Measurements from ENCODE around the gene TEKT2. TPM values are rescaled to one million over a fixed set of nuclear protein-coding genes. Genes with fewer than 3 reads are reported as not detected.

TEKT2 gene
- polyA plus RNA-seq, 2 of the 4 experiments (the other 2 are of a cell fraction), result 0.08 TPM; not detected in 1

GRCh38 chr1:36092798-36093185 is 8.9 kb downstream of the TEKT2 start:
- FAIRE-seq (no peak), DNase-seq (ENCODE audit: low read depth in 1 of 2, low spot score in 1 of 2) (no peak), ATAC-seq (no peak)
- H3K9me3 ChIP-seq, result no peaks in the 10 kb centered on the region
- H3K4me3 ChIP-seq, result no peak overlapping the region
- 98% methylated on average over 7 of the region's 9 CpGs for WGBS (ENCODE audit: missing lambda C conversion rate)
- peaks cover 6% of the 10 kb centered on the region for H3K4me1 ChIP-seq
- POLR2A ChIA-PET, result no interaction called here
- CTCF ChIA-PET, result interaction anchor here (1.2 to 1.8 kb wide), 2 partner anchors 41 to 193 kb away, joined by 3 to 9 read pairs; no protein-coding TSS in a partner anchor
- H3K27ac ChIP-seq, result no peak overlapping the region
- TF ChIP-seq CBX2 (IDR thresholded peaks at IDR 0.05; ENCODE audit: borderline replicate concordance, low read depth), result no peak
- TF ChIP-seq, protein P1, sequence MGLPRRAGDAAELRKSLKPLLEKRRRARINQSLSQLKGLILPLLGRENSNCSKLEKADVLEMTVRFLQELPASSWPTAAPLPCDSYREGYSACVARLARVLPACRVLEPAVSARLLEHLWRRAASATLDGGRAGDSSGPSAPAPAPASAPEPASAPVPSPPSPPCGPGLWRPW (IDR thresholded peaks at IDR 0.05), result no peak
- no peak for TF ChIP-seq EHMT2 (IDR thresholded peaks at IDR 0.05; ENCODE audit: low read depth)
- TF ChIP-seq CHD2 (IDR thresholded peaks at IDR 0.05; ENCODE audit: low read length, partially characterized antibody), result no peak
- TF ChIP-seq ESRRA (IDR thresholded peaks at IDR 0.05; ENCODE audit: borderline replicate concordance, low read length), result no peak
- TF ChIP-seq EP300 (IDR thresholded peaks at IDR 0.05), result no peak
- no peak for TF ChIP-seq TFCP2L1 (CRISPR knock-in tag; IDR thresholded peaks at IDR 0.05)
- TF ChIP-seq HOXB13 (CRISPR knock-in tag; IDR thresholded peaks at IDR 0.05; ENCODE audit: low read depth), result no peak
- TF ChIP-seq SMC3 (IDR thresholded peaks at IDR 0.05), result no peak
- TF ChIP-seq RCOR1 (IDR thresholded peaks at IDR 0.05; ENCODE audit: low read depth, low read length), result no peak
- TF ChIP-seq BHLHE40 (IDR thresholded peaks at IDR 0.05; ENCODE audit: low read depth, low read length), result no peak
- no peak for TF ChIP-seq ZSCAN20 (CRISPR knock-in tag; IDR thresholded peaks at IDR 0.05)
- no peak for TF ChIP-seq HDAC2 (IDR thresholded peaks at IDR 0.05)
- TF ChIP-seq JUNB (IDR thresholded peaks at IDR 0.05), result no peak
- no peak for TF ChIP-seq ZC3H11A (IDR thresholded peaks at IDR 0.05)
- no peak for TF ChIP-seq NFE2L2 (conservative IDR thresholded peaks at IDR 0.05; ENCODE audit: low read length)
- TF ChIP-seq EHF (CRISPR knock-in tag; IDR thresholded peaks at IDR 0.05), result no peak
- H3K4me2 ChIP-seq, result no peak overlapping the region

GRCh38 chr1:36093226-36093625 is 9.3 kb downstream of the TEKT2 start:
- H3K4me1 ChIP-seq, result peaks cover 6% of the 10 kb centered on the region
- WGBS (ENCODE audit: missing lambda C conversion rate), result 92% methylated on average over 3 of the region's 7 CpGs
- no peak for TF ChIP-seq PHF8 (IDR thresholded peaks at IDR 0.05; ENCODE audit: borderline replicate concordance, low read depth)
- TF ChIP-seq NPAS2 (CRISPR knock-in tag; IDR thresholded peaks at IDR 0.05; ENCODE audit: borderline replicate concordance), result no peak
- no peak for TF ChIP-seq ZNF302 (CRISPR knock-in tag; IDR thresholded peaks at IDR 0.05)
- DNase-seq (ENCODE audit: low read depth in 1 of 2, low spot score in 1 of 2) (no peak), FAIRE-seq (no peak), ATAC-seq (no peak)
- CTCF ChIA-PET, result interaction anchor here (1.2 to 1.8 kb wide), 2 partner anchors 41 to 192 kb away, joined by 3 to 9 read pairs; no protein-coding TSS in a partner anchor
- no peaks in the 10 kb centered on the region for H3K9me3 ChIP-seq
- H3K27ac ChIP-seq, result no peak overlapping the region
- POLR2A ChIA-PET, result no interaction called here
- no peak overlapping the region for H3K4me2 ChIP-seq
- H3K4me3 ChIP-seq, result no peak overlapping the region

DNA sequence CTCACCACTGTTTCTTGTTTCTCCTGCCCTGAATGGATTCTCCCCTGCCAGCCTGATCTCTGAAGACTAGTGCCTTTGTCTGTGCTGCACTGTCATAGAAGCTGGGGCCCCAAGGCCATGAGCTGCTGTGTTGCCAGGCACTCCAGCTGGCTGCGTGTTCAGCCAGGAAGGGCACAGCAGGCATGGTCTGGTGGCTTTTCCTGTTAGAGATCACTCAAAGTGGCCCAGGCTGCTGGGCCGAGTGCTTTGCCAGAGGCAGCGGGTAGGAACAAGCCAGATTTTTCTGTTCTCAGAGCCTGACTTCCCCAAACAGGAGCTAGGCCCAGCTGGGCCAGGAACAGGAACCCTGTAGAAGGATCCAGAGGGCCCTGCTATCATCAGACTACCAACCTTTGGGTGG is 10.0 kb downstream of the TEKT2 start:
- H3K4me1 ChIP-seq, result peaks cover 6% of the 10 kb centered on the region
- DNase-seq (ENCODE audit: low read depth in 1 of 2, low spot score in 1 of 2) (no peak), FAIRE-seq (no peak), ATAC-seq (no peak)
- ChIA-PET POLR2A (no interaction called here), CTCF (interaction anchor here (1.4 to 13.6 kb wide), 3 partner anchors 39 to 124 kb away, joined by 4 to 147 read pairs (median 4); partner anchors contain the start of gene TRAPPC3)
- no peak overlapping the region for H3K27ac ChIP-seq
- TF ChIP-seq EHF (CRISPR knock-in tag; IDR thresholded peaks at IDR 0.05), result no peak
- no peaks in the 10 kb centered on the region for H3K9me3 ChIP-seq
- H3K4me3 ChIP-seq, result no peak overlapping the region
- H3K4me2 ChIP-seq, result no peak overlapping the region
- no CpG with 5 or more reads among the region's 3 CpGs for WGBS (ENCODE audit: missing lambda C conversion rate)

DNA sequence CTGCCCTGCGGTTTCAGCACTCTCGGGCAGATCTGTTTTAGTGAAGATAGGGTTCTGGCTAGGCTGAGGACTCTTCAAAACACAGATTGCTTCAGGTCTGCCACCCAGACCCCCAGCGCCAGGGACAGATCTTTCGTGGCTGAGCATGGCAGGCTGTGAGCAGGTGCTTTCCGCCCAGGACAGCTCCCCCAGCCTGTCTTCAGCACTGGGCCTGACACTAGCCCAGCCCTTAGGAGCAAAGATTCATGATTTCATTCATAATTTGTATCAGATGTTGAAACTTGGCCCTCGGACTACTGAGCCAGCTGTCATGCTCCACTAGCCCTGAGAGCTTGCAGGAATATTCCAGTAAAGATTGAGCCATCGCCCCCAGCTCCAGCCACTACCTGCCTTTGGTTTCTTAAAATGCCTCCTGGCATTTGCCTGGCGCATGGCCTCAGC is 10.7 kb downstream of the TEKT2 start:
- CTCF ChIA-PET, result interaction anchor here (1.2 to 13.6 kb wide), 5 partner anchors 11 to 123 kb away, joined by 3 to 147 read pairs (median 4); partner anchors contain the start of gene TRAPPC3
- no peak overlapping the region for H3K4me2 ChIP-seq
- H3K9me3 ChIP-seq, result no peaks in the 10 kb centered on the region
- H3K27ac ChIP-seq, result no peak overlapping the region
- DNase-seq (ENCODE audit: low read depth in 1 of 2, low spot score in 1 of 2) (no peak), FAIRE-seq (no peak), ATAC-seq (no peak)
- H3K4me1 ChIP-seq, result peaks cover 6% of the 10 kb centered on the region
- POLR2A ChIA-PET, result no interaction called here
- no peak overlapping the region for H3K4me3 ChIP-seq
- 91% methylated on average over 8 of the region's 8 CpGs for WGBS (ENCODE audit: missing lambda C conversion rate)
- no peak for TF ChIP-seq BHLHE40 (IDR thresholded peaks at IDR 0.05; ENCODE audit: low read depth, low read length)
- no peak for TF ChIP-seq HOXA7 (CRISPR knock-in tag; IDR thresholded peaks at IDR 0.05)
- TF ChIP-seq CBX8 (IDR thresholded peaks at IDR 0.05), result no peak
- TF ChIP-seq FOXS1 (CRISPR knock-in tag; IDR thresholded peaks at IDR 0.05), result no peak
- no peak for TF ChIP-seq SREBF2 (IDR thresholded peaks at IDR 0.05)
- no peak for TF ChIP-seq FOSB (CRISPR knock-in tag; IDR thresholded peaks at IDR 0.05)
- TF ChIP-seq CHD4 (IDR thresholded peaks at IDR 0.05; ENCODE audit: borderline replicate concordance), result no peak
- no peak for TF ChIP-seq ELK1 (IDR thresholded peaks at IDR 0.05; ENCODE audit: low read depth, low read length)
- TF ChIP-seq KDM1A (IDR thresholded peaks at IDR 0.05; ENCODE audit: low read depth), result no peak
- TF ChIP-seq, protein P1 (IDR thresholded peaks at IDR 0.05), result no peak
- TF ChIP-seq, protein P2, sequence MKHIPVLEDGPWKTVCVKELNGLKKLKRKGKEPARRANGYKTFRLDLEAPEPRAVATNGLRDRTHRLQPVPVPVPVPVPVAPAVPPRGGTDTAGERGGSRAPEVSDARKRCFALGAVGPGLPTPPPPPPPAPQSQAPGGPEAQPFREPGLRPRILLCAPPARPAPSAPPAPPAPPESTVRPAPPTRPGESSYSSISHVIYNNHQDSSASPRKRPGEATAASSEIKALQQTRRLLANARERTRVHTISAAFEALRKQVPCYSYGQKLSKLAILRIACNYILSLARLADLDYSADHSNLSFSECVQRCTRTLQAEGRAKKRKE (CRISPR knock-in tag; IDR thresholded peaks at IDR 0.05; ENCODE audit: low read depth), result no peak
- TF ChIP-seq MAZ (IDR thresholded peaks at IDR 0.05; ENCODE audit: borderline replicate concordance, low read depth, low read length), result no peak
- TF ChIP-seq PBX3 (IDR thresholded peaks at IDR 0.05), result no peak
